PFSK-1 (cell line): ENCODE measurements around the gene RPL32.

Experiments
- FOXP2 ChIP-seq: optimal IDR thresholded peaks from 2 replicates; pipeline ENCODE3; 2011; ENCODE audit warnings: borderline replicate concordance, control low read depth, inconsistent platforms; ENCODE audit not compliant: insufficient read depth; ENCODE audit errors: extremely low read length, extremely low read depth
- POLR2AphosphoS5 ChIP-seq: IDR thresholded peaks from 2 replicates; pipeline ENCODE4 v1.6.1; 2012; ENCODE audit warnings: low read depth, mild to moderate bottlenecking, control low read depth, low read length, moderate library complexity
- REST ChIP-seq, 2 experiments: IDR thresholded peaks; 2 replicates each; pipeline versions ENCODE4 v1.6.1 to v1.8.0; 2011 to 2012; ENCODE audit warnings: low read depth in 2 of 2, low read length in 2 of 2, control low read depth in 1 of 2, inconsistent platforms in 1 of 2, mild to moderate bottlenecking in 1 of 2, moderate library complexity in 1 of 2; ENCODE audit not compliant: insufficient read depth in 1 of 2
- SIN3A ChIP-seq: IDR thresholded peaks from 2 replicates; pipeline ENCODE4 v1.6.1; 2012; ENCODE audit warnings: mild to moderate bottlenecking, low read length, moderate library complexity, borderline replicate concordance; ENCODE audit not compliant: insufficient read depth
- TAF1 ChIP-seq: IDR thresholded peaks from 2 replicates; pipeline ENCODE4 v1.6.1; 2012; ENCODE audit warnings: low read length, control low read depth, borderline replicate concordance; ENCODE audit not compliant: insufficient read depth

Gene RPL32

DNA sequence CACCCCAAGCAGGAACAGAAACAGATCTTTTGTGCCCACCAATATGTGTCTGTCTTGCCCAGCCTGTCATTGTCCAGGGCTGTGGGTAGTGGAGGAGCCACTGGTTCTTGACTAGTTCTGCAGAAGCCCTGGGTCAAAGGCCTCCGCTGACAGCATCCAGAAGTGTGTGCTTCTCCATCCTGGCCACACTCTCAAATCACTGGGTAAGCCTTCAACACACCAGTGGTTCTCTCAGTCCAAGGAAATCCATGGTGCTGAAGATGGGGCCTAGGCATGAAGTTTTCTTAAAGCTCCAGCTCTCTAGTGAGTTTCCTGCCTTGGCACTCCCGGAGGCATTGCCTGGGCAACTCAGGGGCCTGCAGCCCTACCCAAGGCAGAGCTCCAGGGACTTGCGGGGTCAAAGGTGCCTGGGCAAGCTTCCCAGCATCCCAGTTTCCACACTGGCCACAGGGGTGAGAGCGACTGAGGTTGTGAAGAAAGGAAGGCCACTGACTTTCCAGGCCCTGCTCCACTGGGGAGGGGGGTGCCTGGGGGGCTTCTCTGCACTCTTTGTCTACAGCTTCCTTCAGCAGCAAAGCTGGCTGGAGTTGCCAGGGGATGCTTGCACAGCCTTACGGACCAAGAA lies 37.9 kb upstream of the RPL32 start:
- TF ChIP-seq SIN3A (no peak), REST (IDR thresholded peaks at IDR 0.05; ENCODE audit: insufficient read depth in 1 of 2, low read depth in 2 of 2, low read length in 2 of 2) (peak; percentile 17 to 85; a peak in 3 of 4 replicates), POLR2AphosphoS5 (no peak), FOXP2 (no peak)

DNA sequence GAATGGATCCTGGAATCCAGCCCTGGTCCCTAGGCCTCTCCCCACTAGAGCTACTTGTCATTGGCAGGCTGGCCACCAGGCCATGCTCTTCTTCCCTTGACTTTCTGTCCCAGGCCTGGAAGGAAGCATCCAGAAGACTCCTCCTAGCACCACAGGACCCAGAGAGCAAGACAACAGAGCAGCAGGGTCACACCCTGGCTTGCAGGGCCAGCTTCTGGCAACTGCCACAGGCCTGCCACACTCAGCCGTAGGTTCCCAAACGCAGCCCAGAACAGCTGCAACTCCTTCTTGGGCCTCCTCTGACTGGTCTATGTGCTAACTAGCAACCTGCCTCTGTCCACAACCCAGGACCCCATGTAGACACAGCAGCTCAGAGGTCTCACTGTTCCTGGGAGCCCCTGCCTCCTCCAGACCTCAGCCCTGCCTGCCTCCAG lies 36.8 kb upstream of the RPL32 start:
- TF ChIP-seq POLR2AphosphoS5 (no peak), REST (IDR thresholded peaks at IDR 0.05; ENCODE audit: insufficient read depth in 1 of 2, low read depth in 2 of 2, low read length in 2 of 2) (no peak), TAF1 (no peak), SIN3A (no peak), FOXP2 (no peak)

DNA sequence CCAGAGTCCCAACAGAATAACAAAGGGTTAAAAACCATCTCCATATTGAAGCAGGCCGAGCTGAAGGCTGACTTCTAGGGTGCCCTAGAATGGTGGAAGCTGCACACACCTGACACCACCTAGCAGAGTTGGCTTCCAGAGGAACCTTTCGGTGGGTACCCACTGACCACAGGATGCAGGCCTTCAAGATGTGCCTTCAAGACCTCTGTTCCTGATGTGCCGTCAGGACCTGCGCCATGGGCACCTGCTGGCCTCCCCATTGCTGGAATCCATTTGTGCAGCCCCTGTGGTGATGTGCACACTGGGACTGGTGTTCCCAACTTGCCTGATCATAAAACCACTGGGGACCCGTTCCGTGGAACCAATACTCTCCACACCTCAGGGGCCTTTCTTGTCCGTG lies 35.7 kb upstream of the RPL32 start:
- no peak for TF ChIP-seq FOXP2
- no peak for TF ChIP-seq REST (IDR thresholded peaks at IDR 0.05; ENCODE audit: insufficient read depth in 1 of 2, low read depth in 2 of 2, low read length in 2 of 2)
- TF ChIP-seq TAF1, result no peak
- TF ChIP-seq SIN3A, result no peak
- no peak for TF ChIP-seq POLR2AphosphoS5

DNA sequence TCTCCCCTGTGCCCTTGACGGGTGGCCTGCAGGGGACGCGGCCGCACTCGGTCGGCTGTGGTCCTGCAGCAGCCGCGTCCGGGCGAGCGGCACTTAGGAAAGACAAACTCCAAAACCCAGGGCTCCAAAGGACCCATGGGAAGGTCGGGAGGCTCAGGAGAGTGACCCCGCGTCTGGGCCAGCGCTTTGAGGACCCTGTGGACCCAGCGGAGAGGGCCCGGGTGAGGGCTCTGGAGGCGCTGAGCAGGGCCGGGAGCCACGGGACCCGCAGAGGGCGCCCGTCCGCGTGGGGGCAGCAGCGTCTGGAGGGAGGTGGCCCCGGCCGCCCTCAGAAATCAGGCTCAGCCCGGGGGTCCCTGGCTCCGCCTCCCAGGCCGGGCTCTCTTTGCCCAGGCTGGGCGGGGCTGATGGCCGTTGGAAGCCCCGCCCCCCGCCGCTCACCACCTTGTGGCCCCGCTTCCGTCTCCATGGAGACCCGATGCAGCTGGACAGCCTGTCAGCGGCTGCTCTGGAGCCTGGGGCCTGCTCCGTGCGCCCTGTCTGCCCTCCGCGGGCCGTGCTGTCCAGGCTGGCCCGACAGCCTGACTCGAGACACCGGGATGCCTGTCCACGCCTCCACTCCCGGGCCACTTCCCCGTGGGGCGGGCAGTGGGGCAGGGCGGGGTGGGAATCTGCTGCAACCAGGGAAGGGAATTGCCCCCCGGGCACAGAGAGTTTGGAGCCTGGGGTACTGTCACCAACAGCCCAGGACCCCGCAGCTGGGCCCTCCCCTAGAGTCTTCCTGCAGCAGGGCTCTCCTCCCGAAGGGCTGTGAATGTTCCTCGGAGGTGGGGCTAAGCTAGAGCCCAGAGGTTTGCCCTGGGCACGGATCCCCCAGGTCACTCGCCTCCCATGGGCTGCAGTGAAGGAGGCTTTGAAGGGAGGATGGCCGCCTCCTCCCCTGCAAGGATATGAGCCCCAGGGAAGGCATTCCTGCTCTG lies 34.8 kb upstream of the RPL32 start:
- TF ChIP-seq SIN3A (no peak), REST (IDR thresholded peaks at IDR 0.05; ENCODE audit: insufficient read depth in 1 of 2, low read depth in 2 of 2, low read length in 2 of 2) (no peak)
